Endothelial cell (in vitro differentiated cells): ENCODE data around the gene PUM2. TPM values are rescaled to one million over a fixed set of nuclear protein-coding genes. Genes with fewer than 3 reads are reported as not detected.

Experiments used
- DNase-seq: peaks from one replicate; pipeline ENCODE4 v3.0.0; 2021; ENCODE audit warnings: low spot score
- H3K27ac Mint-ChIP-seq: one replicate; pipeline ENCODE4 v1.8.0; 2021; ENCODE audit warnings: mixed read lengths, inconsistent platforms; ENCODE audit not compliant: unreplicated experiment
- H3K27me3 Mint-ChIP-seq: one replicate; pipeline ENCODE4 v1.8.0; 2021; ENCODE audit warnings: mild to moderate bottlenecking, moderate library complexity, mixed read lengths, inconsistent platforms; ENCODE audit not compliant: unreplicated experiment
- H3K36me3 Mint-ChIP-seq: one replicate; pipeline ENCODE4 v1.8.0; 2021; ENCODE audit warnings: mild to moderate bottlenecking, low read depth, mixed read lengths, inconsistent platforms; ENCODE audit not compliant: unreplicated experiment
- H3K4me1 Mint-ChIP-seq: one replicate; pipeline ENCODE4 v1.8.0; 2021; ENCODE audit warnings: mild to moderate bottlenecking, mixed read lengths, inconsistent platforms; ENCODE audit not compliant: unreplicated experiment
- H3K4me3 Mint-ChIP-seq: one replicate; pipeline ENCODE4 v1.8.0; 2021; ENCODE audit warnings: mild to moderate bottlenecking, mixed read lengths, inconsistent platforms; ENCODE audit not compliant: unreplicated experiment
- H3K9me3 Mint-ChIP-seq: one replicate; pipeline ENCODE4 v1.8.0; 2021; ENCODE audit warnings: mixed read lengths, inconsistent platforms; ENCODE audit not compliant: unreplicated experiment
- total RNA-seq: library from RNA; stranded (reverse); fragmentation: NEBNext Ultra II Directional; extraction: Animal tissue kit (Norgen Biotek cat#: 25700); gene quantifications from one replicate; pipeline ENCODE4 v1.2.1, GENCODE V29; 2021; ENCODE audit not compliant: unreplicated experiment
- TF ChIP-seq, protein P1 (sequence below): fragments of 200-600 bp; sonication (generic); IDR thresholded peaks from one replicate; pipeline ENCODE4 v1.5.0; 2021; ENCODE audit warnings: antibody characterized with exemption; ENCODE audit not compliant: unreplicated experiment

The PUM2 gene
- total RNA-seq, 1 donor from 2014 or later = 75.3 TPM

DNA sequence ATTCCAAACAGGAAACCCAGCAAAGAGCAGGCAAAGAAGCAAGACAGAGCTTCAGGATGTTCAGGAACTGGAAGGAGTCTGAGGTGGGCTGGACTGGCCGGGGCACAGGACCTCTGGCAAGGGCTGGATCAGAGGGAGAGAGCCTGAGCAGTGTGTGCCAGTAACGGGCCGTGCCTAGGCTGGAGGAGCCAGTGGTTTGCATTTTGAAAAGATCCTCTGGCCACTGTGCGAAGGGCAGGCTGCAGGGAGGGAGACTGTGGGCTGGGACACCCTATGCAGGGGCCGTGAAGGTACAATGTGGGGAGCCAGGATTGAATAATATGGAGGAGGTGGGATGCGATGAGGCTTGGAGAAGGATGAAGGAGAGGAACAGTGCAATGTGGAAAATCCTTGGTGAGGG lies 119.5 kb downstream of the PUM2 start:
- no peak for DNase-seq
- Mint-ChIP-seq H3K36me3 (no peaks in the 10 kb centered on the region), H3K27ac (peak overlapping the region; percentile 58), H3K4me3 (no peak overlapping the region), H3K9me3 (no peaks in the 10 kb centered on the region), H3K27me3 (peaks cover 2% of the 10 kb centered on the region), H3K4me1 (peaks cover 10% of the 10 kb centered on the region)
- TF ChIP-seq, protein P1, sequence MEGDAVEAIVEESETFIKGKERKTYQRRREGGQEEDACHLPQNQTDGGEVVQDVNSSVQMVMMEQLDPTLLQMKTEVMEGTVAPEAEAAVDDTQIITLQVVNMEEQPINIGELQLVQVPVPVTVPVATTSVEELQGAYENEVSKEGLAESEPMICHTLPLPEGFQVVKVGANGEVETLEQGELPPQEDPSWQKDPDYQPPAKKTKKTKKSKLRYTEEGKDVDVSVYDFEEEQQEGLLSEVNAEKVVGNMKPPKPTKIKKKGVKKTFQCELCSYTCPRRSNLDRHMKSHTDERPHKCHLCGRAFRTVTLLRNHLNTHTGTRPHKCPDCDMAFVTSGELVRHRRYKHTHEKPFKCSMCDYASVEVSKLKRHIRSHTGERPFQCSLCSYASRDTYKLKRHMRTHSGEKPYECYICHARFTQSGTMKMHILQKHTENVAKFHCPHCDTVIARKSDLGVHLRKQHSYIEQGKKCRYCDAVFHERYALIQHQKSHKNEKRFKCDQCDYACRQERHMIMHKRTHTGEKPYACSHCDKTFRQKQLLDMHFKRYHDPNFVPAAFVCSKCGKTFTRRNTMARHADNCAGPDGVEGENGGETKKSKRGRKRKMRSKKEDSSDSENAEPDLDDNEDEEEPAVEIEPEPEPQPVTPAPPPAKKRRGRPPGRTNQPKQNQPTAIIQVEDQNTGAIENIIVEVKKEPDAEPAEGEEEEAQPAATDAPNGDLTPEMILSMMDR = no peak

GRCh38 chr2:20230114-20230425 lies 120.6 kb downstream of the PUM2 start:
- Mint-ChIP-seq H3K27me3 (peaks cover 2% of the 10 kb centered on the region), H3K4me1 (peaks cover 10% of the 10 kb centered on the region), H3K9me3 (no peaks in the 10 kb centered on the region)

GRCh38 chr2:20229322-20230113 lies 121.1 kb downstream of the PUM2 start:
- H3K4me1 Mint-ChIP-seq = peaks cover 10% of the 10 kb centered on the region
- no peak overlapping the region for H3K4me3 Mint-ChIP-seq
- H3K27ac Mint-ChIP-seq = no peak overlapping the region
- no peak for DNase-seq
- TF ChIP-seq, protein P1 = no peak
- no peaks in the 10 kb centered on the region for H3K36me3 Mint-ChIP-seq
- H3K9me3 Mint-ChIP-seq = no peaks in the 10 kb centered on the region
- peaks cover 2% of the 10 kb centered on the region for H3K27me3 Mint-ChIP-seq

More at GRCh38 chr2:20230114-20230425, 120.6 kb downstream of the PUM2 start:
- DNase-seq = no peak
- H3K4me3 Mint-ChIP-seq = no peak overlapping the region
- TF ChIP-seq, protein P1 = no peak
- H3K27ac Mint-ChIP-seq = no peak overlapping the region
- no peaks in the 10 kb centered on the region for H3K36me3 Mint-ChIP-seq

DNA sequence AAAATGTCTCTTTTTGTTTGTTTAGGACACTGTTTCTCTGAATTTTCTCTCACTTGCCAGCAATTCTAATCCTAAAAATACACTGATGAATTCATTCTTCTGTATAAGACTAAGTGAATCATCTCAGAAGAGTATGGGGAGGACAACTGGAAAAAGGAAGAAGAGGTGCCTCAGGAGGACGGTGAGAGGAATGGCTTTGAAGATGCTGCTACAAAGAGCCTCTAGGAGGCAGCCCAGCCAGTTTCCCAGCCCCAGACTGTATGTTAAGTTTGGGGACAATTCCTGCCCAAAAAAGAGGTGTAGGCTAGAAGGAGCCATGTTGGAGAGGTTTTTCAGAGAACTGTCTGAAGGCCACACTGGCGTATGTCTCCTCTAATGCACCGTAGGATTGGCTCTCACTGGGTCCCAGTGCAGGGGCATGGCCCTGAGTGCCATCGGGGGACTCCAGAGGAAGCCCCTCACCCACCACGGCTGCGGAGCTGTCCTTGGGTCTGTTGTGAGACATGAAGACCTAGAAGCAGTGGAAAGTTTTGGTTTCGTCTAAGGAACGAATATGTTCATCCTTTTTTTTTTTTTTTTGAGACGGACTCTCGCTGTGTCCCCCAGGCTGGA lies 122.6 kb downstream of the PUM2 start:
- Mint-ChIP-seq H3K4me1 (peaks cover 10% of the 10 kb centered on the region), H3K4me3 (no peak overlapping the region), H3K36me3 (no peaks in the 10 kb centered on the region), H3K9me3 (no peaks in the 10 kb centered on the region), H3K27me3 (peaks cover 3% of the 10 kb centered on the region), H3K27ac (no peak overlapping the region)
- no peak for DNase-seq
- TF ChIP-seq, protein P1 = no peak

GRCh38 chr2:20226152-20226545 lies 124.5 kb downstream of the PUM2 start:
- no peak for DNase-seq
- Mint-ChIP-seq H3K36me3 (no peaks in the 10 kb centered on the region), H3K27me3 (peaks cover 10% of the 10 kb centered on the region), H3K27ac (no peak overlapping the region), H3K4me3 (no peak overlapping the region), H3K4me1 (peaks cover 5% of the 10 kb centered on the region), H3K9me3 (no peaks in the 10 kb centered on the region)
- TF ChIP-seq, protein P1 = no peak
